Upper lobe of left lung (tissue), 6 donors: Measurements from ENCODE around the gene PRRC2B. TPM values are rescaled to one million over a fixed set of nuclear protein-coding genes. Genes with fewer than 3 reads are reported as not detected.
"Not testable (repeated sequence)": the region's sequence is repeated elsewhere in the genome, so short reads cannot be mapped to it uniquely, and the experiment has no call there.

Source experiments
- ATAC-seq, 2 donors: fragments of 200-7000 bp; cut with Tn5 transposase; one replicate each; pipeline ENCODE4 v1.9.1; 2022; ENCODE audit warnings: mild to moderate bottlenecking in 2 of 2, moderate library complexity in 2 of 2; ENCODE audit not compliant: low FRiP score in 2 of 2
- DNase-seq, 2 donors: peaks; one replicate each; pipeline ENCODE4 v3.0.0-alpha.2; 2019 to 2020
- H3K27ac ChIP-seq, 4 donors: fragments of 200-600 bp; sonication (generic); one replicate each; pipeline ENCODE4 v1.5.1; 2016 to 2019
- H3K27me3 ChIP-seq, 4 donors: fragments of 200-600 bp; sonication (generic); one replicate each; pipeline ENCODE4 v1.5.1; 2017 to 2019
- H3K36me3 ChIP-seq, 4 donors: fragments of 200-600 bp; sonication (generic); one replicate each; pipeline ENCODE4 v1.5.1; 2016 to 2019
- H3K4me1 ChIP-seq, 4 donors: fragments of 200-600 bp; sonication (generic); one replicate each; pipeline ENCODE4 v1.5.1; 2018 to 2019
- H3K4me3 ChIP-seq, 4 donors: fragments of 200-600 bp; sonication (generic); one replicate each; pipeline ENCODE4 v1.5.1; 2017 to 2019; ENCODE audit warnings: mild to moderate bottlenecking in 2 of 4, moderate library complexity in 1 of 4
- H3K9me3 ChIP-seq, 4 donors: fragments of 200-600 bp; sonication (generic); one replicate each; pipeline ENCODE4 v1.5.1; 2018 to 2019
- CTCF ChIP-seq, 6 experiments: fragments of 450-650 bp in 4 of 6; fragments of 200-600 bp in 2 of 6; sonication (generic) in 2 of 6; IDR thresholded peaks; one replicate each; pipeline ENCODE4 v1.5.1; 2016 to 2019; ENCODE audit warnings: antibody characterized with exemption in 6 of 6
- EP300 ChIP-seq, 4 donors: sonication (generic); formaldehyde crosslinking; IDR thresholded peaks; one replicate each; pipeline ENCODE4 v1.5.1; 2017; ENCODE audit warnings: antibody characterized with exemption in 4 of 4, control low read depth in 2 of 4
- POLR2A ChIP-seq, 4 donors: fragments of 450-650 bp; IDR thresholded peaks; one replicate each; pipeline ENCODE4 v1.5.1; 2016 to 2017; ENCODE audit warnings: antibody characterized with exemption in 4 of 4, mild to moderate bottlenecking in 2 of 4
- POLR2AphosphoS5 ChIP-seq, 2 donors: sonication (generic); formaldehyde crosslinking; IDR thresholded peaks; one replicate each; pipeline ENCODE4 v1.5.1; 2017; ENCODE audit warnings: antibody characterized with exemption in 2 of 2
- WGBS, 2 donors: methylation state at CpG; one replicate each; pipeline ENCODE4 v1.1.5; 2017 to 2018; 5-methylcytosine and 5-hydroxymethylcytosine counted together
- total RNA-seq, 6 donors: library from RNA; depleted of rRNA in 4 of 6; stranded (reverse); fragments of >200 nt in 4 of 6; gene quantifications; one replicate each; pipeline versions ENCODE4 v1.1.0 to v1.2.1, GENCODE V29; 2016 to 2021
- donor health status: DM: no; HTN: no; CAD: no; lungs with moderate emphysema.
- donor health status: DM: no; HTN: yes; CAD: no; lungs with severe emphysema.

PRRC2B gene
- total RNA-seq = 100 to 1,000 TPM; 114 to 348 (median 186) TPM

- Histone ChIP-seq H3K9me3 (no peaks in the 10 kb centered on the region), H3K36me3 (no peaks in the 10 kb centered on the region), H3K4me3 (peak within 1 kb of the TSS; percentile 62 to 86 (median 80)), H3K4me1 (peaks cover 32 to 47% (median 39%) of the 10 kb centered on the region in 4 donors), H3K27me3 (no peaks in the 10 kb centered on the region), H3K27ac (peak within 1 kb of the TSS; percentile 94 to 99 (median 98))
- 1 to 4% methylated on average over 17 to 41 of the region's 114 CpGs for WGBS, 2 donors
- DNase-seq (peak; percentile 87 to 98), ATAC-seq (peak; percentile 85 to 94)
- peak in 2 of 4 donors; percentile 26 to 58 for TF ChIP-seq POLR2A (IDR thresholded peaks at IDR 0.05)
- no peak for TF ChIP-seq EP300 (IDR thresholded peaks at IDR 0.05)
- peak; percentile 44 to 93 (median 60) for TF ChIP-seq CTCF (IDR thresholded peaks at IDR 0.05)
- peak in 1 of 2 donors; percentile 72 for TF ChIP-seq POLR2AphosphoS5 (IDR thresholded peaks at IDR 0.05)
Observed at GRCh38 chr9:131393622-131394463, at the start of gene PRRC2B. PRRC2B (plus strand) TSS chr9:131394086; CDS start chr9:131430145, 36,059 bp downstream.

GRCh38 chr9:131344931-131345535, 48.9 kb upstream of the PRRC2B start:
- H3K36me3 ChIP-seq, H3K27me3 ChIP-seq, H3K9me3 ChIP-seq, H3K4me1 ChIP-seq, ATAC-seq, DNase-seq, H3K4me3 ChIP-seq, H3K27ac ChIP-seq: not testable (repeated sequence)
- WGBS, 2 donors = 91 to 93% methylated on average over 6 to 11 of the region's 11 CpGs

- H3K27ac ChIP-seq = no peak overlapping the region
- WGBS, 2 donors = 85 to 86% methylated on average over 6 of the region's 6 CpGs
- TF ChIP-seq POLR2A (IDR thresholded peaks at IDR 0.05) (no peak), CTCF (IDR thresholded peaks at IDR 0.05) (no peak), EP300 (IDR thresholded peaks at IDR 0.05) (no peak), POLR2AphosphoS5 (IDR thresholded peaks at IDR 0.05) (no peak)
Observed at GRCh38 chr9:131346559-131346958, 47.3 kb upstream of the PRRC2B start.

DNA sequence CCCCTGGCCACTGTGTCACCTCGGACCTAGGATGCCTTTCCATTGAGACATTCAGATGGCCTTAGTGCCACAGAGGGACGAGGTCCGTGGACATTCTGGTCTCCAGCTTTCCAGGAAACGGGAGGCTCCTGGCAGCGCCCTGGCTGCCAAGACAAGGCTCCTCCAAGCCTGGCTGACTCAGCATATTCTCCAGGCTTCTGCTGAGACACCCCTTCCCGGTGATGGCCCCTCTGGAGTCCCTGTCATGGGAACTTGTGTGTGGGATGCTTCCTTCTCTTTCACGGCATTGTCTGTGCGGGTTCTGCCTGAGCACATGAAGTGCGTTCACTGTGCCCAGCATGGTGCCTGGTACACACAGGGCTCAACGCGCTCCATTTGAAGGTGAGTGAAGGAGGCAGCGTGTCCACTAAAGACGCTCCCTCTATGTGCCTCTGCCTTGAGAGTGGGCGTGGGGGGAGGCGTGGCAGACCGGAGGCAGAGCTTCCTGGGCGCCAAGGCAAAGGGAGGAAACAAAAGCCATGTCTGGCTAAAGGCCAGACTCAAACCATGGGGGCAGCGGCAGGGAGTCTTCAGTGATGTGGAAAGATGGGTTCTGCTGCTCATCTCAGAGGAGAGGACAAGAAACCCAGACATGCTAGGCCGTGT, 46.4 kb upstream of the PRRC2B start:
- WGBS, 2 donors = 60 to 74% methylated on average over 9 to 19 of the region's 19 CpGs
- Histone ChIP-seq H3K27me3 (no peaks in the 10 kb centered on the region), H3K9me3 (no peaks in the 10 kb centered on the region), H3K4me1 (peaks cover 5 to 11% (median 7%) of the 10 kb centered on the region in 4 donors), H3K27ac (no peak overlapping the region), H3K4me3 (no peak overlapping the region), H3K36me3 (no peaks in the 10 kb centered on the region)
- DNase-seq (no peak), ATAC-seq (peak in 1 of 2 donors; percentile 19)
- TF ChIP-seq EP300 (IDR thresholded peaks at IDR 0.05) = no peak
- TF ChIP-seq POLR2AphosphoS5 (IDR thresholded peaks at IDR 0.05) = no peak
- no peak for TF ChIP-seq POLR2A (IDR thresholded peaks at IDR 0.05)
- TF ChIP-seq CTCF (IDR thresholded peaks at IDR 0.05) = no peak

More at GRCh38 chr9:131346559-131346958, 47.3 kb upstream of the PRRC2B start:
- peaks cover 5 to 11% (median 7%) of the 10 kb centered on the region in 4 donors for H3K4me1 ChIP-seq
- H3K36me3 ChIP-seq = no peaks in the 10 kb centered on the region
- H3K27me3 ChIP-seq = no peaks in the 10 kb centered on the region
- H3K4me3 ChIP-seq = no peak overlapping the region
- H3K9me3 ChIP-seq = no peaks in the 10 kb centered on the region
- ATAC-seq (no peak), DNase-seq (no peak)
